ENCODE measurements around the gene PHLDB3.

DNA sequence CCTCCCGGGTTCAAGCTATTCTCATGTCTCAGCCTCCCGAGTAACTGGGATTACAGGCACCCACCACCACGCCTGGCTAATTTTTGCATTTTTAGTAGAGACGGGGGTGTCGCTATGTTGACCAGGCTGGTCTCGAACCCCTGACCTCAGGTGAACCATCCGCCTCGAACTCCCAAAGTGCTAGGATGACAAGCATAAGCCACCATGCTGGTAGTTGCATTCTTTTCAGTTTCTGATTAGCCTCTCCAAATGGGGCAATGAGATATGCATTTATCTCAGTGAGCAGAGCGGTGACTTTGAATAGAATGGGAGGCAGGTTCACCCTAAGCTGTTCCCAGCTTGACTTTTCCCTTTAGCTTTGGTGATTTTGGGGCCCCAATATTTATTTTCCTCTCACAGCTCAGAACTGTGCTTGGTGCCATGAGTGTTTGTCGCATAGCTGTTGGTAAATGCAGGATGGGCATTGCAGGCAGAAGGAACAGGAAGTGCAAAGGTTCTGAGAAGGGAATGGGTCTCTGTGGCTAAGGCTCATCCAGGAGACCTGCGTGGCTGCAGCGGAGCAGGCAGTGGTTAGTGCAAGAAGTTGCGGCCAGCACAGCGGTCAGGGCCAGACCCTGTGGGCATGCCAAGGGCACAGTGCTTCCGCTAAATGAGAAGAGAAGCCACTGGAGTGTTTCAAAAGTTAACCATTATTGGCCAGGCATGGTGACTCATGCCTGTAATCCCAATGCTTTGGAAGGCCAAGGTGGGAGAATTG lies 59.8 kb downstream of the PHLDB3 start:
- TF ChIP-seq, protein P1, sequence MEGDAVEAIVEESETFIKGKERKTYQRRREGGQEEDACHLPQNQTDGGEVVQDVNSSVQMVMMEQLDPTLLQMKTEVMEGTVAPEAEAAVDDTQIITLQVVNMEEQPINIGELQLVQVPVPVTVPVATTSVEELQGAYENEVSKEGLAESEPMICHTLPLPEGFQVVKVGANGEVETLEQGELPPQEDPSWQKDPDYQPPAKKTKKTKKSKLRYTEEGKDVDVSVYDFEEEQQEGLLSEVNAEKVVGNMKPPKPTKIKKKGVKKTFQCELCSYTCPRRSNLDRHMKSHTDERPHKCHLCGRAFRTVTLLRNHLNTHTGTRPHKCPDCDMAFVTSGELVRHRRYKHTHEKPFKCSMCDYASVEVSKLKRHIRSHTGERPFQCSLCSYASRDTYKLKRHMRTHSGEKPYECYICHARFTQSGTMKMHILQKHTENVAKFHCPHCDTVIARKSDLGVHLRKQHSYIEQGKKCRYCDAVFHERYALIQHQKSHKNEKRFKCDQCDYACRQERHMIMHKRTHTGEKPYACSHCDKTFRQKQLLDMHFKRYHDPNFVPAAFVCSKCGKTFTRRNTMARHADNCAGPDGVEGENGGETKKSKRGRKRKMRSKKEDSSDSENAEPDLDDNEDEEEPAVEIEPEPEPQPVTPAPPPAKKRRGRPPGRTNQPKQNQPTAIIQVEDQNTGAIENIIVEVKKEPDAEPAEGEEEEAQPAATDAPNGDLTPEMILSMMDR (IDR thresholded peaks at IDR 0.05), result no peak
- no peak for TF ChIP-seq POLR2A (IDR thresholded peaks at IDR 0.05)
